NCI-H526 (cell line): ENCODE data around the gene KCMF1.

Experiments used
- DNase-seq, 2 experiments: peaks; one replicate each; lab custom pipeline; 2025; lab: John Stamatoyannopoulos, UW

KCMF1 gene

GRCh38 chr2:85078536-85078935, 107.6 kb downstream of the KCMF1 start:
- DNase-seq: no peak

- DNase-seq: no peak
Measured at GRCh38 chr2:85083092-85083491, 112.1 kb downstream of the KCMF1 start.

GRCh38 chr2:85085563-85085962, 114.6 kb downstream of the KCMF1 start:
- no peak for DNase-seq

GRCh38 chr2:85087541-85087940, 116.6 kb downstream of the KCMF1 start:
- DNase-seq: no peak

- no peak for DNase-seq
Measured at GRCh38 chr2:85088921-85089320, 118.0 kb downstream of the KCMF1 start.

GRCh38 chr2:85089585-85089984, 118.6 kb downstream of the KCMF1 start:
- no peak for DNase-seq

GRCh38 chr2:85091838-85092237, 120.9 kb downstream of the KCMF1 start:
- no peak for DNase-seq

- DNase-seq: no peak
Measured at GRCh38 chr2:85095094-85095493, 124.1 kb downstream of the KCMF1 start.

GRCh38 chr2:85096616-85097015, 125.7 kb downstream of the KCMF1 start:
- DNase-seq: no peak

GRCh38 chr2:85104228-85104627, 133.3 kb downstream of the KCMF1 start:
- DNase-seq: no peak

GRCh38 chr2:85106489-85107180, 135.7 kb downstream of the KCMF1 start:
- no peak for DNase-seq
